GM06990 (cell line): ENCODE data around the gene KNOP1.

Experiments
- DNase-seq: peaks from one replicate; pipeline ENCODE4 v3.0.0-alpha.2; 2011; ENCODE audit not compliant: insufficient read length; ENCODE audit errors: extremely low read depth
- H3K27me3 ChIP-seq: replicated peaks from 2 replicates; pipeline ENCODE4 v1.6.0; 2011; ENCODE audit warnings: low read length; ENCODE audit not compliant: control insufficient read depth, insufficient read depth
- H3K36me3 ChIP-seq: 2 replicates; pipeline ENCODE4 v1.5.1; 2011; ENCODE audit warnings: low read length; ENCODE audit not compliant: control insufficient read depth, insufficient read depth
- H3K4me3 ChIP-seq: replicated peaks from 2 replicates; pipeline ENCODE4 v1.5.1; 2011; ENCODE audit warnings: low read depth, mild to moderate bottlenecking, control low read depth, low read length
- CTCF ChIP-seq: IDR thresholded peaks from 2 replicates; pipeline ENCODE4 v1.5.1; 2011; ENCODE audit warnings: low read length, control low read depth, mild to moderate bottlenecking, inconsistent platforms; ENCODE audit not compliant: insufficient read depth, poor library complexity, severe bottlenecking

KNOP1 gene

GRCh38 chr16:19760356-19761060 is 42.5 kb upstream of the KNOP1 start:
- TF ChIP-seq CTCF, result no peak
- H3K36me3 ChIP-seq, result no peaks in the 10 kb centered on the region
- no peak overlapping the region for H3K4me3 ChIP-seq
- no peaks in the 10 kb centered on the region for H3K27me3 ChIP-seq
- DNase-seq, result no peak

GRCh38 chr16:19757762-19758595 is 40.0 kb upstream of the KNOP1 start:
- H3K36me3 ChIP-seq, result no peaks in the 10 kb centered on the region
- H3K4me3 ChIP-seq, result no peak overlapping the region
- DNase-seq, result no peak
- no peak for TF ChIP-seq CTCF
- H3K27me3 ChIP-seq, result no peaks in the 10 kb centered on the region; the same call in 1 of the 2 replicates

- no peak overlapping the region for H3K4me3 ChIP-seq
- no peak for TF ChIP-seq CTCF
- no peaks in the 10 kb centered on the region; the same call in 1 of the 2 replicates for H3K27me3 ChIP-seq
- H3K36me3 ChIP-seq, result no peaks in the 10 kb centered on the region
- no peak for DNase-seq
Measured at GRCh38 chr16:19757026-19757425, 39.0 kb upstream of the KNOP1 start.

- H3K36me3 ChIP-seq, result no peaks in the 10 kb centered on the region
- no peak overlapping the region for H3K4me3 ChIP-seq
- H3K27me3 ChIP-seq, result no peaks in the 10 kb centered on the region; the same call in 1 of the 2 replicates
- TF ChIP-seq CTCF, result no peak
- DNase-seq, result no peak
Measured at GRCh38 chr16:19755268-19755667, 37.2 kb upstream of the KNOP1 start.

- no peak for TF ChIP-seq CTCF
- H3K36me3 ChIP-seq, result no peaks in the 10 kb centered on the region
- H3K27me3 ChIP-seq, result no peaks in the 10 kb centered on the region; the same call in 1 of the 2 replicates
- H3K4me3 ChIP-seq, result no peak overlapping the region
- DNase-seq, result no peak
Measured at GRCh38 chr16:19754644-19755036, 36.6 kb upstream of the KNOP1 start.
